OCI-LY1 (cell line): ENCODE data around the gene TTC23.

Source experiments
- CTCF ChIP-seq: fragments of 200-600 bp; sonication (generic), shearing (Covaris generic); IDR thresholded peaks from 2 replicates; pipeline ENCODE4 v1.5.1; 2017; ENCODE audit warnings: mild to moderate bottlenecking, antibody characterized with exemption, low read length, moderate library complexity, mixed read lengths
- EZH2 ChIP-seq: fragments of 200-600 bp; sonication (generic), shearing (Covaris generic); IDR thresholded peaks from 2 replicates; pipeline ENCODE4 v1.8.0; 2017; ENCODE audit warnings: borderline replicate concordance, mixed run types, mild to moderate bottlenecking, antibody characterized with exemption, low read length, moderate library complexity, mixed read lengths

GRCh38 chr15:99145005-99145404 is 104.4 kb downstream of the TTC23 start:
- TF ChIP-seq CTCF: no peak
- TF ChIP-seq EZH2: no peak
